ENCODE results near the gene CLOCK.

CLOCK gene

GRCh38 chr4:55546506-55546755 lies 278 bp downstream of the CLOCK start:
- peak overlapping the region; percentile 76 for H2BK15ac ChIP-seq (replicated peaks; ENCODE audit: low read depth)
- no CpG with 5 or more reads among the region's 16 CpGs for WGBS (ENCODE audit: extremely low coverage, insufficient coverage, low lambda C conversion rate)

GRCh38 chr4:55545641-55546505 lies 836 bp downstream of the CLOCK start:
- peak overlapping the region; percentile 76 for H2BK15ac ChIP-seq (replicated peaks; ENCODE audit: low read depth)
- H3K4me2 ChIP-seq (ENCODE audit: low read length) = peak overlapping the region; percentile 6
- no CpG with 5 or more reads among the region's 87 CpGs for WGBS (ENCODE audit: extremely low coverage, insufficient coverage, low lambda C conversion rate)
- peak overlapping the region; percentile 99 for H2BK120ac ChIP-seq (ENCODE audit: low read depth, low read length)
- H3K79me2 ChIP-seq (ENCODE audit: control insufficient read depth, insufficient read depth, low read length) = peaks cover 13% of the 10 kb centered on the region
- peak overlapping the region; percentile 100 for H3K18ac ChIP-seq (ENCODE audit: low read length)
- H3K27me3 ChIP-seq (ENCODE audit: insufficient read depth, low read length, poor library complexity) = no peaks in the 10 kb centered on the region
- peaks cover 9% of the 10 kb centered on the region for H3K4me1 ChIP-seq (ENCODE audit: control insufficient read depth, low read depth, low read length)
- no peaks in the 10 kb centered on the region for H3K79me1 ChIP-seq (ENCODE audit: low read length)
- H3K27ac ChIP-seq (ENCODE audit: low read depth, low read length) = peak overlapping the region; percentile 99
- peak overlapping the region; percentile 92 for H3K56ac ChIP-seq (ENCODE audit: low read length)
- peak overlapping the region; percentile 90 for H3K9ac ChIP-seq (ENCODE audit: low read length)
- H2BK5ac ChIP-seq (ENCODE audit: low read length) = peak overlapping the region; percentile 76
- no peak overlapping the region for H2AK5ac ChIP-seq (ENCODE audit: low read length)
- H3K4me3 ChIP-seq (ENCODE audit: low read length) = peak overlapping the region; percentile 89
- peak overlapping the region; percentile 82 for H4K8ac ChIP-seq (ENCODE audit: low read depth, low read length)
- peak; percentile 74 for DNase-seq
- peak overlapping the region; percentile 100 for H3K4ac ChIP-seq (ENCODE audit: low read depth, low read length)
- peak overlapping the region; percentile 16 for H3K23ac ChIP-seq (ENCODE audit: low read length)
- no peak overlapping the region for H4K5ac ChIP-seq (ENCODE audit: low read length)
- no peaks in the 10 kb centered on the region for H3K36me3 ChIP-seq (ENCODE audit: control insufficient read depth, insufficient read depth, low read length)

More at GRCh38 chr4:55546506-55546755, 278 bp downstream of the CLOCK start:
- Histone ChIP-seq H3K79me1 (ENCODE audit: low read length) (no peaks in the 10 kb centered on the region), H3K27ac (ENCODE audit: low read depth, low read length) (peak overlapping the region; percentile 99), H3K4me1 (ENCODE audit: control insufficient read depth, low read depth, low read length) (peaks cover 9% of the 10 kb centered on the region), H3K4me3 (ENCODE audit: low read length) (no peak overlapping the region), H3K4me2 (ENCODE audit: low read length) (no peak overlapping the region), H3K79me2 (ENCODE audit: control insufficient read depth, insufficient read depth, low read length) (peaks cover 13% of the 10 kb centered on the region), H2BK120ac (ENCODE audit: low read depth, low read length) (peak overlapping the region; percentile 99), H2AK5ac (ENCODE audit: low read length) (no peak overlapping the region), H3K18ac (ENCODE audit: low read length) (peak overlapping the region; percentile 100), H3K27me3 (ENCODE audit: insufficient read depth, low read length, poor library complexity) (no peaks in the 10 kb centered on the region), H4K5ac (ENCODE audit: low read length) (no peak overlapping the region), H3K9ac (ENCODE audit: low read length) (peak overlapping the region; percentile 90), H3K56ac (ENCODE audit: low read length) (peak overlapping the region; percentile 92), H3K4ac (ENCODE audit: low read depth, low read length) (peak overlapping the region; percentile 100), H4K8ac (ENCODE audit: low read depth, low read length) (no peak overlapping the region), H2BK5ac (ENCODE audit: low read length) (no peak overlapping the region), H3K36me3 (ENCODE audit: control insufficient read depth, insufficient read depth, low read length) (no peaks in the 10 kb centered on the region), H3K23ac (ENCODE audit: low read length) (no peak overlapping the region)
- DNase-seq = no peak

DNA sequence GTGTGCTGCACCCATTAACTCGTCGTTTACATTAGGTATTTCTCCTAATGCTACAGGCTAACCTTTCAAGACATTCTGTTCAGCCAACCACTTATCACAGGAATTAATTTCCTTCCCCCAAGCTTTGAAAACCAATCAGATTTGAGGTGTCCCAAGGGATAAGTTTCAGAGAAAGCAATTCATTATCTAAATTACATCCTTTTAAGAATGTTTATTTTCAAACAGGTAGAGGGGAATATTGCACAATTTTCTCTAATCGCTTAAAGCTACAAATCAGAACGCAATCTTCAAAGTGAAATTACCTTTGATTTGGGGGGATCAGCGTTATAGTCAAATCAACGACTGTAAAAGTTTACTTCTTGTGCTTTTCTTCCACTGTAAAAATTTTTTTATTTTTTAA lies 1.6 kb downstream of the CLOCK start:
- no peak overlapping the region for H3K27ac ChIP-seq (ENCODE audit: low read depth, low read length)

GRCh38 chr4:55543858-55544257 lies 2.9 kb downstream of the CLOCK start:
- no peak overlapping the region for H2BK5ac ChIP-seq (ENCODE audit: low read length)
- no peak overlapping the region for H2AK5ac ChIP-seq (ENCODE audit: low read length)
- no peak overlapping the region for H2BK15ac ChIP-seq (replicated peaks; ENCODE audit: low read depth)
- peaks cover 2% of the 10 kb centered on the region for H3K79me1 ChIP-seq (ENCODE audit: low read length)
- H3K56ac ChIP-seq (ENCODE audit: low read length) = no peak overlapping the region
- no peak overlapping the region for H4K5ac ChIP-seq (ENCODE audit: low read length)
- no peak overlapping the region for H2BK120ac ChIP-seq (ENCODE audit: low read depth, low read length)
- no peak overlapping the region for H4K8ac ChIP-seq (ENCODE audit: low read depth, low read length)
- H3K4me3 ChIP-seq (ENCODE audit: low read length) = no peak overlapping the region
- H3K23ac ChIP-seq (ENCODE audit: low read length) = no peak overlapping the region
- peaks cover 20% of the 10 kb centered on the region for H3K79me2 ChIP-seq (ENCODE audit: control insufficient read depth, insufficient read depth, low read length)
- peak; percentile 17 for DNase-seq
- H3K4me2 ChIP-seq (ENCODE audit: low read length) = no peak overlapping the region
- H3K18ac ChIP-seq (ENCODE audit: low read length) = no peak overlapping the region
- no peak overlapping the region for H3K27ac ChIP-seq (ENCODE audit: low read depth, low read length)
- peak overlapping the region; percentile 45 for H3K9ac ChIP-seq (ENCODE audit: low read length)
- H3K36me3 ChIP-seq (ENCODE audit: control insufficient read depth, insufficient read depth, low read length) = no peaks in the 10 kb centered on the region
- peaks cover 12% of the 10 kb centered on the region for H3K4me1 ChIP-seq (ENCODE audit: control insufficient read depth, low read depth, low read length)
- H3K27me3 ChIP-seq (ENCODE audit: insufficient read depth, low read length, poor library complexity) = no peaks in the 10 kb centered on the region
- no peak overlapping the region for H3K4ac ChIP-seq (ENCODE audit: low read depth, low read length)

More for the DNA sequence above, 1.6 kb downstream of the CLOCK start:
- H3K27me3 ChIP-seq (ENCODE audit: insufficient read depth, low read length, poor library complexity) = no peaks in the 10 kb centered on the region
- no peak overlapping the region for H3K23ac ChIP-seq (ENCODE audit: low read length)
- H3K79me1 ChIP-seq (ENCODE audit: low read length) = peaks cover 2% of the 10 kb centered on the region
- no peak overlapping the region for H3K18ac ChIP-seq (ENCODE audit: low read length)
- no peak overlapping the region for H4K5ac ChIP-seq (ENCODE audit: low read length)
- peak overlapping the region; percentile 89 for H3K4me3 ChIP-seq (ENCODE audit: low read length)
- no peak overlapping the region for H2BK5ac ChIP-seq (ENCODE audit: low read length)
- no CpG with 5 or more reads among the region's 6 CpGs for WGBS (ENCODE audit: extremely low coverage, insufficient coverage, low lambda C conversion rate)
- peak overlapping the region; percentile 90 for H3K9ac ChIP-seq (ENCODE audit: low read length)
- no peak overlapping the region for H2AK5ac ChIP-seq (ENCODE audit: low read length)
- no peak overlapping the region for H4K8ac ChIP-seq (ENCODE audit: low read depth, low read length)
- H3K4ac ChIP-seq (ENCODE audit: low read depth, low read length) = no peak overlapping the region
- H3K4me1 ChIP-seq (ENCODE audit: control insufficient read depth, low read depth, low read length) = peaks cover 12% of the 10 kb centered on the region
- H3K79me2 ChIP-seq (ENCODE audit: control insufficient read depth, insufficient read depth, low read length) = peaks cover 16% of the 10 kb centered on the region
- peak overlapping the region; percentile 6 for H3K4me2 ChIP-seq (ENCODE audit: low read length)
- H3K36me3 ChIP-seq (ENCODE audit: control insufficient read depth, insufficient read depth, low read length) = no peaks in the 10 kb centered on the region
- H3K56ac ChIP-seq (ENCODE audit: low read length) = peak overlapping the region; percentile 92
- H2BK120ac ChIP-seq (ENCODE audit: low read depth, low read length) = no peak overlapping the region
- peak; percentile 22 for DNase-seq
- no peak overlapping the region for H2BK15ac ChIP-seq (replicated peaks; ENCODE audit: low read depth)

DNA sequence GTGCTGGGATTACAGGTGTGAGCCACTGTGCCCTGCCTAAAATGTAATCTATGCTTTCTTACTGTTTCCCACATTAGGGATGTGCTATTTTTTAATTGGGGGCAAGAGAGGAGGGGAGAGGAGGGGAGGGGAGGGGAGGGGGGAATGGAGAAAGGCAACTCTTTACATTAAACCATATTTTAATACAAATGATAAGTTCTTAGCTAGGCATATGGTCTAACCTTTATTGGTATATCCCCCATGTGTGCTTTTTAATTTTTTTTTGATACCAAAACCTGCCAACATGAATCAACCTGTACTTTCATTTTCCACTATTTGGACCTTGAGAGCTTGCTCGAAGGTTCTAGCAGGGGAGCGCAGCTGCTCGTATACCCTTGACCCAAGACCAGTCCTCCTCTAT lies 6.4 kb downstream of the CLOCK start:
- H2BK5ac ChIP-seq (ENCODE audit: low read length) = no peak overlapping the region
- H3K4me2 ChIP-seq (ENCODE audit: low read length) = no peak overlapping the region
- H3K27ac ChIP-seq (ENCODE audit: low read depth, low read length) = no peak overlapping the region
- H3K56ac ChIP-seq (ENCODE audit: low read length) = no peak overlapping the region
- no peak overlapping the region for H3K4ac ChIP-seq (ENCODE audit: low read depth, low read length)
- no peak for DNase-seq
- peaks cover 7% of the 10 kb centered on the region for H3K79me1 ChIP-seq (ENCODE audit: low read length)
- H3K36me3 ChIP-seq (ENCODE audit: control insufficient read depth, insufficient read depth, low read length) = no peaks in the 10 kb centered on the region
- H3K9ac ChIP-seq (ENCODE audit: low read length) = no peak overlapping the region
- WGBS (ENCODE audit: extremely low coverage, insufficient coverage, low lambda C conversion rate) = no CpG with 5 or more reads among the region's 3 CpGs
- H3K79me2 ChIP-seq (ENCODE audit: control insufficient read depth, insufficient read depth, low read length) = peaks cover 32% of the 10 kb centered on the region
- H3K4me1 ChIP-seq (ENCODE audit: control insufficient read depth, low read depth, low read length) = peaks cover 6% of the 10 kb centered on the region
- no peak overlapping the region for H3K18ac ChIP-seq (ENCODE audit: low read length)
- no peak overlapping the region for H2AK5ac ChIP-seq (ENCODE audit: low read length)
- H4K8ac ChIP-seq (ENCODE audit: low read depth, low read length) = no peak overlapping the region
- no peak overlapping the region for H3K4me3 ChIP-seq (ENCODE audit: low read length)
- H2BK120ac ChIP-seq (ENCODE audit: low read depth, low read length) = no peak overlapping the region
- H4K5ac ChIP-seq (ENCODE audit: low read length) = no peak overlapping the region
- H2BK15ac ChIP-seq (replicated peaks; ENCODE audit: low read depth) = no peak overlapping the region
- no peak overlapping the region for H3K23ac ChIP-seq (ENCODE audit: low read length)
- H3K27me3 ChIP-seq (ENCODE audit: insufficient read depth, low read length, poor library complexity) = no peaks in the 10 kb centered on the region

DNA sequence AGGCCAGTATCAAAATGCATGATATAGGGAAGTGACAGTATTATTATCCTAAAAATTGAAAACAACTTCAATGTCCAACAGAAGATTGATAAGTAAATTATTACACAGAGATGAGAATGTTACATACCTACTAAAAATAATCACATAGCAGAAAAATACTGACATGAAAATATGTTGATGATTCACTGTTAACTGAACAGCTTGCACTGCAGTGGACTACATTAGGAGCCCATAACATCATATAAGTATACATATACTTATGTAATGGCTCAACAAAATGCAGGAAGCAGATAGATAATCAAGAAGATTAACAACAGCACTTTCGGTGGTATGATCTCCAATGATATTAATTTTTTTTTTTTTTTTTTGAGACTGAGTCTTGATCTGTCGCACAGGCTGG lies 7.1 kb downstream of the CLOCK start:
- DNase-seq = no peak
- peaks cover 6% of the 10 kb centered on the region for H3K4me1 ChIP-seq (ENCODE audit: control insufficient read depth, low read depth, low read length)
- WGBS (ENCODE audit: extremely low coverage, insufficient coverage, low lambda C conversion rate) = no CpG with 5 or more reads among the region's 2 CpGs

More for the DNA sequence above, 7.1 kb downstream of the CLOCK start:
- H2AK5ac ChIP-seq (ENCODE audit: low read length) = no peak overlapping the region
- no peak overlapping the region for H2BK15ac ChIP-seq (replicated peaks; ENCODE audit: low read depth)
- no peak overlapping the region for H3K4me3 ChIP-seq (ENCODE audit: low read length)
- no peak overlapping the region for H3K27ac ChIP-seq (ENCODE audit: low read depth, low read length)
- H3K79me2 ChIP-seq (ENCODE audit: control insufficient read depth, insufficient read depth, low read length) = peaks cover 32% of the 10 kb centered on the region
- H2BK5ac ChIP-seq (ENCODE audit: low read length) = no peak overlapping the region
- no peak overlapping the region for H3K23ac ChIP-seq (ENCODE audit: low read length)
- no peak overlapping the region for H3K4me2 ChIP-seq (ENCODE audit: low read length)
- no peak overlapping the region for H3K18ac ChIP-seq (ENCODE audit: low read length)
- peaks cover 7% of the 10 kb centered on the region for H3K79me1 ChIP-seq (ENCODE audit: low read length)
- H3K36me3 ChIP-seq (ENCODE audit: control insufficient read depth, insufficient read depth, low read length) = no peaks in the 10 kb centered on the region
- no peaks in the 10 kb centered on the region for H3K27me3 ChIP-seq (ENCODE audit: insufficient read depth, low read length, poor library complexity)
- no peak overlapping the region for H3K56ac ChIP-seq (ENCODE audit: low read length)
- H2BK120ac ChIP-seq (ENCODE audit: low read depth, low read length) = no peak overlapping the region
- H4K5ac ChIP-seq (ENCODE audit: low read length) = no peak overlapping the region
- no peak overlapping the region for H4K8ac ChIP-seq (ENCODE audit: low read depth, low read length)
- H3K9ac ChIP-seq (ENCODE audit: low read length) = no peak overlapping the region
- no peak overlapping the region for H3K4ac ChIP-seq (ENCODE audit: low read depth, low read length)

All from mesendoderm (in vitro differentiated cells).